Stimulated activated CD4-positive, alpha-beta T cell treated with anti-CD3 and anti-CD28 coated beads, Interleukin-12 subunit alpha, Interleukin-12 subunit beta, amount 100 ng/mL, for 4 hours (primary cell): Measurements from ENCODE around the gene HAPLN3.
"Not testable (repeated sequence)": the region's sequence is repeated elsewhere in the genome, so short reads cannot be mapped to it uniquely, and the experiment has no call there.

ENCODE experiments used
- DNase-seq: peaks from one replicate; pipeline ENCODE4 v3.0.0-alpha.2; 2020

Gene HAPLN3, protein sequence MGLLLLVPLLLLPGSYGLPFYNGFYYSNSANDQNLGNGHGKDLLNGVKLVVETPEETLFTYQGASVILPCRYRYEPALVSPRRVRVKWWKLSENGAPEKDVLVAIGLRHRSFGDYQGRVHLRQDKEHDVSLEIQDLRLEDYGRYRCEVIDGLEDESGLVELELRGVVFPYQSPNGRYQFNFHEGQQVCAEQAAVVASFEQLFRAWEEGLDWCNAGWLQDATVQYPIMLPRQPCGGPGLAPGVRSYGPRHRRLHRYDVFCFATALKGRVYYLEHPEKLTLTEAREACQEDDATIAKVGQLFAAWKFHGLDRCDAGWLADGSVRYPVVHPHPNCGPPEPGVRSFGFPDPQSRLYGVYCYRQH

DNA sequence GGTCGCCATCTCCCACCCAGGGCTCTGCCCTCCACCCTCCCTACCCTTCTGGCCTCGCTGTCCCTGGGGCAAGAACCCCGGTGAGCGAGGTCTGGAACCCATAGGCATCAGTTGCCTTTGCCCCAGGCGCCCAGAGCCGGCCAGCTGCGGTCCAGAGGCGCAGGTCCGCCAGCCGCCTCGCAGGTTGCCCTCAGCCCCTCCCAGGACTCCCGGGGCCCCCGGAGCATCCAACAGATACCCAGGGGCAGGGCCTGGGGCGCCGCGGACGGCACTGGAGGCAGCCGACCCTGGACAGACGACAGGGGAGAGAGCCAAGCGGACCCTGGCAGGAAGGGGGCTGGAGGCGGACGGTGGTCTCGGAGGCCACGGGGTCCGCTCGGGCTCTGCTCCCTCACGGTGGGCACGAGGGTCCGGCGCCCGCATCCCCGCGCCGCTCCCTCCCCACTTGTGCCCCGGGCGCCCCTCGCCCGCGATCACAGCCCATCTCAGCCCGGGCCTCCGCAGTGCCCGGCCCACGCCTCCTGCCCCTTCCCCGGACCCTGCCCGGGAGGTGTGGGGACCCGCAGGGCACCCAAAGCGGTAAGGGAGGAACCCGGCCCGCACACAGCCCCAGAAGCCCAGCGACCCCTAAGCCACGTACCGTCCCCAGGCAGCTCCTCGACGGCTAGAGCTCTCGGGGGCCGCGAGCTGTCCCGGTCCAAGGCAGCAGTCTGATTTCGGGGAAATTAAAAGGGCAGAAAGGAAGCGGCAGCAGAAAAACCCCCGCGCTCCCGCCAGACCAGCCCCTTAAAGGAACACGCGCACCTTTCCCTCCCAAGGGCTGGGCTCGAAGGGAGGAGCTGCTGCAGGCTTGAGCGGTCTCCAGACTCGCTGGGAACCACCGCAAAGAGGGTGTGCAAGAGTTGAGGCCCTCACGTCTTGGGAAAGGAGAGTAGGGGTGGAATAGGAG, at the start of gene HAPLN3:
TSS of gene HAPLN3 (minus strand) at position 726 of the 949 bp plus-strand sequence. CDS start 8,246 bp downstream, outside the sequence.
- DNase-seq, result peak; percentile 62

DNA sequence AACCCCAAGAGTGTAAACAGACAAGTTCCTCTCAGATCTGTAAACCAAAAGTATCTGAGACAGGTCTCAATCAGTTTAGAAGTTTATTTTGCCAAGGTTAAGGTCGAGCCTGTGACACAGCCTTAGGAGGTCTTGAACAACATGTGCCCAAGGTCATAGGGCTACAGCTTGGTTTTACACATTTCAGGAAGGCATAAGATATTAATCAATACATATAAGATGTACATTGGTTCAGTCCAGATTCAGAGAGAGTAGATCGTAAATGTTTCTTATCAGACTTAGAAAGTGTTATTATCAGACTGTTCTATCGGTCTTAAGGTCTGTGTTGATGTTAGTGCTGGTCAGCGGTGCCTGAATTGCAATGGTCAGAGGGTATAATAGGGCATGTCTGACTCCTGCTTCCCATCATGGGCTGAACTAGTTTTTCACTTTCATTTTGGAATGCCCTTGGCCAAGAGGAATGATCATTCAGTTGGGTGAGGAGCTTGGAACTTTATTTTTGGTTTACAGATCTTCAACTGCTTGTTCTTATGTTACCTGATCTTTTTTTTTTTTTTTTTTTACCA, 44.8 kb upstream of the HAPLN3 start:
- DNase-seq, result no peak

DNA sequence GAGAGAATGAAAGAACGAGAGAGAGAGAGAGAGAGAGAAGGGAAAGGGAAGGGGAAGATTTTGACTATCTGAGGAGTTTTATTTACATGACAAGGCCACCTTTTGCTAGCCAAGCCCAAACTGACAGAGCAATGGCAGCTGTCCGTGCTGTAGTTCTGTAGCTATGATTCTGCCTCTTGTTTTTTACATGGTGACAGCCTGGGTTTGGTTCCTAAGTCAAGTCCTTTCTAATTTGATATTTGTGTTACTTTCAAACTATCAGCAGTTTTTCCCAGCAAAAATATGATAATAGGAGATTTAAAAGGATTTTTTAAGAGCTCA, 44.1 kb upstream of the HAPLN3 start:
- no peak for DNase-seq

DNA sequence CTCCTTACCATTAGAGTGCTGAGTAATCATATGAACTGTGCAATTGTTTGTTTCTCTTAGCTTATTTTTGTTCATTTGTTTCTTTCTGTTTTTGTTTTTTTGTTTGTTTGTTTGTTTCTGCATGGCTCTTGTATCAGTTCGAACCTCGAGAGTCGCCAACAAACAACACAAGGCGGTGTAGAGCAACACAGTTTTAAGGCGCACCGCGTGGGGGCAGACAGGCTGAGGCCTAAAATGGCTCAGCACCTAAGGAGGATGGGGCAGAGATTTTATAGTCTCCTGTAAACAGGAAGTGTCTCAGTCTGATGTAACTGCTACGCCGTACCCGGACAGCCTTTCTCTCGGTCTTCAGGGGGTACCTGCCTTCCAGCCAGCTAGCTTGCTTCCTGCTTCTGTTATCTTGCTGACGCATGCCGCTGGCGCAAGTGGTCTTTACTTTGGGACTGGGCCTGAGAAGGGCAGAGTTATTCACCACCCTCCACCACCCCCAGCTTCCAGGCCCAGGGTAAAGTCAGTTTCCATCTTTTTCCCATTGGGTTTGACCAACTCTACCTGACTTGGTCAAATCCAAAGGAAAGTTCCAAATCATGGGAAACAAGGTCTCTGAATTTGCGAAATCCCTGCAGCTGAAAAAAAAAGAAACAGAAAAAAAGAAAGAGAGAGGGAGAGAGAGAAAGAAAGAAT, 43.6 kb upstream of the HAPLN3 start:
- no peak for DNase-seq

DNA sequence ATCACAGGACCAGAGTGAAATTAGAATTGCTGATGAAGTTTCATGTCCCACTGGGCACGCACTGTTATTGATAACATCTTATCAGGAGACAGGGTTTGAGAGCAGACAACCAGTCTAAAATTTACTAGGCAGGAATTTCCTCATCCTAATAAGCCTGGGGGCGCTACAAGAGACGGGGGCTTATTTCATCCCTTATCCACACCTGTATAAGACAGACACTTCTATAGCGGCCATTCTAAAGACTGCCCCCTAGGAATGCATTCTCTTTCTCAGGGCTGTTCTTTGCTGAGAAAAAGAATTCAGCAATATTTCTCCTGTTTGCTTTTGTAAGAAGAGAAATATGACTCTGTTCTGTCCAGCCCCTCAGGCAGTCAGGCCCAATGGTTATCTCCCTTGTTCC, 39.1 kb upstream of the HAPLN3 start:
- not testable (repeated sequence) for DNase-seq

DNA sequence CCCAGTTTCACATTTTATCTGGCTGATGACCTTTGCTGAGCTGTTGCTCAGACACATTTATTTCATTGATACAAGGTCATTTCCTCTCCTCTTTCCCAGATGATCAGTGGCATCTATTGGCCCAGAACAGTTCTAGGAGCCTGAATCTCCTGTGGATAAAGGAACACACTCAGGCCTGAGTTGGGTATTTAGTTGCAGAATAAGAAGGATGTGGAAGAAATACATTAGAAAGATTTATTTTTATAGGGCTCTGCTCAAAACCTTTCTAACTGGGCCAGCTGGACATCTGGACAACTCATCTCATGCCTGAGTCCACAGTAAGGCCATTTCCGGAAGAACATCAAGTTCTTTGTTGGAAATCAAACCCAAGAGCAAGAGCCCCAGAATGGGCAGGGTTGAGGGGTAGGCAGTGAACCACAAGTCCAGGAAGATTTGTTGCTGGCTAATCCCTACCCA, 37.6 kb upstream of the HAPLN3 start:
- no peak for DNase-seq

DNA sequence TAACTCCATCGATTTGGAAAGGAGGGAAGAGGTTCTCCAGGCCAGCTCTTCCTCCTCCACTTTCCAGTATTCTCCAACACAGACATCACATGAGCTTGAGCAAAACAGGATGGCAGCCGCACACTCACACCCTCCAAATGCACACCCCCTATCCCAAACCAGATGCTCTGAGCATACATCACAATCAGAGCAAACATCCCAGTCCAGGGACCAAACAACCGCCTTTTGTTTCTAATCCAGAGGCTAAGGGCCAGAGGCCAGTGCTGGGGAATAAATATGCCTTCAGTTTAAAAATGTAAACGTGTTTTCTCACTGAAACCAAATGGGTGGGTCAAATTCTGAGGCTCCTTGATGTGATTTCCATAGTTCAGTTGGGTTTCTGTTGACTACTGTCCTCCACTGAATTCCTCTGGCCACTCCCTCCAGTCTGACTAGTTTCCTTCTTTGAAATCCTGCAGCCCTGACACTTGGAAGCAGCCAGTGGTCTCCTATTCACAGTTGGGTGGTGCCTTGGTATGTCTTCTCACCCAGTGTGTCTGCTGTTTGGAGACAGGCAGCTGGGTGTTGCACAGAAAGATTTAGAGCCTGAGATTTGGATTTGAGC, 37.0 kb upstream of the HAPLN3 start:
- no peak for DNase-seq

DNA sequence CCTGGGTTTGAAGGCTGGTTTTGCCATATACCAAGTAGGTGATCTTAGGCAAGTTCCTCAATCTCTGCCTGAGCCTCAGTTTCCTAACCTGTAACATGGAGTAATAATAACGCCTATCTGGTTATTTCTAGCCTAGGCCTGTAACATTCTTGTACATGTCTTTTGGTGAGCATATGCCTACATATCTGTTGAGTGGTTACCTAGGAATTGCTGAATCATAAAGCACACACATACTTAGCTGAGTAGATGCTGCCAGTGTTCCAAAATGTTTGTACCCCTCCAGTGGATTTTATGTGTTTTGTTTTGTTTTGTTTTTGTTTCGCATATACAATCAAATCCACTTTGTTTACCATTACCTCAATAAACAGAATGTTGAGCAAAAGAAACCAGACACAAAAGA, 35.2 kb upstream of the HAPLN3 start:
- no peak for DNase-seq

DNA sequence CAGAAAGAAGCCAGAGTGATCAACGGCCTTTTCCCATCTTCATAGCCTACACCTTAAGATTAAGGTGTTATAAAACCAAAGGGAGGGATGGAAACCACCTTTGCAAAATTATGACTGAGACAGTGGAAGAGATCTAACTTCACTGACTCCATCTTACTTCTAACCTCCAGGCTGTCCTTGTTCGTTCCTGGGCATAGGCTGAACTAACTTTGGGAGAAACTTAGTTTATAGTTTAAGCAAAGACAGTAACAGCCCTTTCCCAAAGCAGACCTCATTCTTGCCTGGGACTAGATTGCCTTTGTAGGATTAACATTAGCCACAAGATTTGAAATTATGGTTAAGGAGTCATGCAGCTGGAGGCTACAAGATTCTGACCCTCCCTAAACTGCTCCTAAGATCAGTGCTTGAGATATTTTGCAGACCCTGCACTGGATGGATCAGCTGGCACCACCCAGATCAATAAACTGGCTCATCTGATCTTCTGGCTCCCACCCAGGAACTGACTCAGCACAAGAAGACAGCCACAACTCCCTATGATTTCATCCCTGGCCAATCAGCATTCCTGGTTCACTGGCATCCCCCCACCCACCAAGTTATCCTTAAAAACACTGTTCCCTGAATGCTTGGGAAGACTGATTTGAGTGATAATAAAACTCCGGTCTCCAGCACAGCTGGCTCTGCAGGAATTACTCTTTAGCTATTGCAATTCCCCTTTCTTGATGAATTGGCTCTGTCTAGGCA, 34.2 kb upstream of the HAPLN3 start:
- not testable (repeated sequence) for DNase-seq

DNA sequence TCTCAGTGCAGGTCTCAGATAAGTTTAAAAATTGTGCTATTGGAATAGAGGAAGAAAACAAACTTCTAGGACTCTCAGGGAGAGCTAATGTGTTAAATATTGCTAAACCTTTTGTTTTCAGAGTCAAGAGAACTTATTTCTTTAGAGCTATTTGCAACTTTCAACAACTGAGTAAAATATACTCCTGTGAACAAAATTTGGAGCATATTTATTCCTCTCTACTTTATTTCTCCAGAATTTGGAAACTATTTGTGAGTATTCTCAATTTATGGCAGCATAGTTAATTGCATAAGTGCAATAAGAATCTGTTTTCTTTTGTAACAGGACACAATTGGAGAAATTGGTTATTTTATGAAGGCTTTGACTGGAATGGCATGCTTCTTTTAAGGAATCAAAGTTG, 32.8 kb upstream of the HAPLN3 start:
- not testable (repeated sequence) for DNase-seq

DNA sequence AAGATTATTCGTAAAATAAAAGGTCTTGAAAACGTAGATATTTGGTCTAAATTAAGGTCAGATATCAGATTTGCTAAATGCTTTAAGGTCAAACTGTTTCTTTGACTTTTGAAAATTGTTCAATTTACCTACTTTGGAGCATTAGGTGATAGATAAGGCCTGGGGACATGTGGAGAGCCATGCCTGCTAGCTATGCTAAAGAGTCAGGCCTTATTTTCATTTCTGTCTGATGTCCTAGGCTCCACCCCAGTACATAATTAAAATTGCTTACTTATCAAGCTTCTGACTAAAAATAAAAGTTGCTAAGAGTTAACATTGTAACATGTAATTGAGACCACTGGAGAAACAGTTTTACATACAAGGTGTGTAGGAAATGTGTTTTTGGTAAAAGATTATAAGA, 30.3 kb upstream of the HAPLN3 start:
- not testable (repeated sequence) for DNase-seq

DNA sequence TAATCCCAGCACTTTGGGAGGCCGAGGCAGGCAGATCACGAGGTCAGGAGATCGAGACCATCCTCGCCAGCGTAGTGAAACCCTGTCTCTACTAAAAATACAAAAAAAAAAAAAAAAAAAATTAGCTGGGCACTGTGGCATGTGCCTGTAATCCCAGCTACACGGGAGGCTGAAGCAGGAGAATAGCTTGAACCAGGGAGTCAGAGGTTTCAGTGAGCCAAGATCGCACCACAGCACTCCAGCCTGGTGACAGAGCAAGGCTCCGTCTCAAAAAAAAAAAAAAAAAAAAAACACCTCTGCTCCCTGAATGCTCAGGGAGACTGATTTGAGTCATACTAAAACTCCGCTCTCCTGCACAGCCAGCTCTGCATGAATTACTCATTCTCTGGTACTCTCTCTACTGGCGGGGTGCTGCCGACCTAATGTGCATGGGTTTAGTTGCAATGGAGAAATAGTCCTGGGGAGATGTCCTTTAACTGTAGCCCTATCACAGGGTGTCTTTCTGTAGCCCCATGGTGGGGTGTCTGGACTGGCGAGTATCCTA, 25.6 kb upstream of the HAPLN3 start:
- not testable (repeated sequence) for DNase-seq

DNA sequence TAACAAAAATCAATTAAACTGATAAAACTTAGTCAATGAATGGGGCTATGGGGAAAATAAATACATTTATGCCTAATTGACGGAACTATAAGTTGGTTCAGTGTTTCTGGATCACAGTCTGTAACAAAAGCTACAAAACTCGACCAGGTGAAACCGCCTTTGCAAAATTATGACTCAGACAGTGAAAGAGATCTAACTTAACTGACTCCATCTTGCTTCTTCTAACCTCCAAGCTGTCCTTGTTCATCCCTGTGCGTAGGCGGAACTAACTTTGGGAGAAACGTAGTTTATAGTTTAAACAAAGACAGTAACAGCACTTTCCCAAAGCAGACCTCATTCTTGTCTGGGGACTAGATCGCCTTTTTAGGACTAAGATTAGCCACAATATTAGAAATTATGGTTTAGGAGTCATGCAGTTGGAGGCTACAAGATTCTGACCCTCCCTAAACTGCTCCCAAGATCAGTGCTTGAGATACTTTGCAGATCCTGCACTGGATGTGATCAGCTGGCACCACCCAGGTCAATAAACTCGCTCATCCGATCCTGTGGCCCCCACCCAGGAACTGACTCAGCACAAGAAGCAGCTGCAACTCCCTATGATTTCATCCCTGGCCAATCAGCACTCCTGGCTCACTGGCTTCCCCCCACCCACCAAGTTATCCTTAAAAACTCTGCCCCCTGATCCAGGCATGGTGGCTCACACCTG, 25.0 kb upstream of the HAPLN3 start:
- DNase-seq, result no peak

DNA sequence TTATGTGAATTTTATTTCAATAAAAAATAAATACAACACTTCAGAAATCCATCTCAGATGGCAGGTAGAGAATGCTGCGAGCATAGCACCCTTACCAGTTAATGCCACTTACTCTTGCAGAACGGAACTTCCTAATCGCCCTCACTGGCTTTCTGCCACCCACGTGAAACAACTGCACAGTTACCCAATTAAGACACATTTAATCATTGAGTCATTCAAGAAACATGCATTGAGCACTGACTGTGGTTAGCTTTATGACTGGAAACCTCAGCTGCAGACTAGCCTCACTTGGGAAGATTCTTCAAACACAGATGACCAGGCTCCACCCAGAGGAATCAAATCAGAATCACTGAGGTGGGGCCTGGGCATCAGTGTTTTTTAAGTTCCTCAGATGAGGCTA, 23.4 kb upstream of the HAPLN3 start:
- DNase-seq, result no peak

DNA sequence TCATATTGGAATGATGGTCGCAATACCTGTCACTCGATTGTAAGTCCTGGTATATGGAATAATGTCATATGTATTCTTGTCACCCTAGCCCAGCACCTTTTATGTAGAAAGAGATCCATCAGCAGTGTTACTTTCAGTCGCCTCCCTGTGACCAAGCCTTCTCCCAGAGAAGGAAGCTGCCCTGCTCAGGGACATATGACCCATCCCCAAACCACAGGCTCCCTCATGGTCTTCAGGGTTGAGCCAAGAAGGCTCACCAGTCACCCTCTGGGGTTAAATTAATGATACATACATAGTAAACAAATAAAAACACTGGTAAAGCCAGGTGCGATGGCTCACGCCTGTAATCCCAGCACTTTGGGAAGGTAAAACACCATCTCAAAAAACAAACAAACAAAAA, 22.4 kb upstream of the HAPLN3 start:
- DNase-seq, result no peak

DNA sequence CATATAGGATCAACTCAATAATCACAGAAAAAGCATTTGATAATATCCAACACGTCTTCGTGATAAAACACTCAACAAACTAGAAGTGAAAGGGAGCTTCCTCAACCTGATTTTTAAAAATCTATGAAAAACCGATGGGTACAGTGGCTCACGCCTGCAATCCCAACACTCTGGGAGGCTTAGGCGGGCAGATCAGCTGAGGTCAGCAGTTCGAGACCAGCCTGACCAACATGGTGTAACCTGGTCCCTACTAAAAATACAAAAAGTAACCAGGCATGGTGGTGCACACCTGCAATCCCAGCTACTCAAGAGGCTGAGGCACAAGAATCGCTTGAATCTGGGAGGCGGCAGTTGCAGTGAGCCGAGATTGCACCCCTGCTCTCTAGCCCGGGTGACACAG, 20.0 kb upstream of the HAPLN3 start:
- no peak for DNase-seq

DNA sequence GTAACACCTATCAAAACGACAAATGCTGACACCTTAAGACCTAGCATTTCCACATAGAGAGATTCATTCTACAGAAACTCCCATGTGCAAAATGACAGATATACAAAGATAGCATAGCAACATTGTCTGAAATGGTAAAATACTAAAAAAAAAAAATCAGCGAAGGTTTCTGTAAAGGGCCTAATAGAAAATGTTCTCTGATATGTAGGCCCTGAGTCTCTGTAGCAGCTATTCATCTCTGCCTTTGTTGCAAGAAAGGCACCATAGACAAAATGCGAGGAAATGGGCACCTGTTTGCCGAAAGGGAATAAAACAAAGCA, 18.5 kb upstream of the HAPLN3 start:
- DNase-seq, result no peak

DNA sequence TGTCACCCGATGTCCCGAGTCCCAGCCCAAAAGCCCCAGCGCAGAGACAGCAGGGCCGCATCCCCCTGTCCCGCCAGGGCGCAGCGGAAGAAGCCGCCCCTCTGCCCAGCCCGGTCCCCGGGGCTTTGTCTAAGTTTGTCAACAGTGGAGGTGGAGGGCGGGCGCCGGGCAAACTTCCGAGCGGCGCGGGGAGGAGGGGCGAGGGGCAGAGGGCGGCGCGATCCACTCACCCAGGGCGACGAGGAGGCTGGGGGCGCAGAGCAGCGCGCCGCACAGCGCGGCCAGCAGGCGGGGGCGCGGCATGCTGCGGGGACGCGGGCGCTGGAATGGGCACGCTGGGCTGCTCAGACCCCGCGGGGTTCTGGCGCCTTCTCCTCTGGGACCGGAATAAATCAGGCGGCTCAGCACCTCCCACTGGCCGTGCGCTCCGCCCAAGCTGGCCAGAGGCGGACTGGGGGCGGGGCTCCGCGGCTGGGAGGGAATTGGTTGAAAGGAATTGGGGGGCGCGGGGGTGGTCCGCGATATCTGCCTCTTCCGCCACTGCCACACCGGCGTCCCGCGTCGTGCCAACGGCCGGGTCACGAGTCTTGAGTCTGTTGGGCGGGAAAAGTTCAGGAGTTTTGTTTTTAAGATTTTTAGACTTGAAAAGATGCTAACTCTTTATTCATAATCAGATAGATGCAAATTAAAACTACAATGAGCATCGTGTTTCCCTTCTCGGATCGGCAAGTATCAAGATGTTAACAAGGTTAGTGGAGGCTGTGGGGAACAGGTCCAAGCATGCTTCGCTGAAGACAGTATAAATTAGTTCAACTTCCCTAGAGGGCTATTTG, 17.9 kb upstream of the HAPLN3 start, which contains the start of gene MFGE8:
TSS of gene MFGE8 (minus strand) at position 363 of the 833 bp plus-strand sequence. CDS start at position 303, 60 bp downstream.
- DNase-seq, result peak; percentile 62

DNA sequence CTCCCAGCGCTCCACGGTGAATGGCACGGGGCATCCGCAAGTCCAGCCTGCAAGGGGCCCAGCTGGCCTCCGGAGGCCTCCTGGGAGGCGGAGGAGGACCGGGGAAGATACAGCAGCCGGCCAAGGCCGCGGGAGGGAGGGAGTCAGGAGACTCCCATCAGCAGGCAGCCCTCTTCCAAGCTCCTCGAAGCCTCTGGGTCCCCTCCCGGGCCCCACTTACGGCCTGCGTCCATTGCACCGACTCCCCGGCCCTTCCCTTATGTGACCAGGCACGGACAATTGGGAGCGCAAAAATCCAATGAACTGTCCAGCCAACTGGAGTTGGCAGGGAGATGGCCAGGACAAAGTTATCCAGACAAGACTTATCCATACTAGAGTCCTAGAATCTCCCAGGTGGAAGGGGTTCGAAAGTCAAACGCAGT, 17.2 kb upstream of the HAPLN3 start:
- DNase-seq, result no peak

DNA sequence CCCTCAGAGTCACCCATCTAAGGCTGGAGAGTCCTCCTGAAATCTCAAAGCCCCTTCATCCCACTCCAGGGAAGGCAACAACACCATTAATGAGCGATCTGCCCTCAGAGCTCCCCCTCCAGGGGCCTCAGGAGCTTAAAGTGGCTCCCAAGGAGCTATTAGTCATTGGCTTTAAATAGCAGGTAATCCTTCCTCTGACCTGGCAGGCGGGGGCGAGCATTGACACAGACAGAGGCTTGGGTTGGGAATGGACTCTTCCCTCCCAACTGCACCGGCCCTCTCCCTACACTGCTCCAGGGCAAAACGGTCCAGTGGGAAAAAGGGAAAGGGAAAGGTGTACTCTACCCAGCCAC, 16.4 kb upstream of the HAPLN3 start:
- no peak for DNase-seq
